NCI-H1105 (cell line): ENCODE data around the gene CBFA2T3.
"Not testable (repeated sequence)": the region's sequence is repeated elsewhere in the genome, so short reads cannot be mapped to it uniquely, and the experiment has no call there.

Experiments used
- DNase-seq: peaks from one replicate; lab custom pipeline; 2025; lab: John Stamatoyannopoulos, UW

CBFA2T3 gene

GRCh38 chr16:88908307-88908706 lies 68.7 kb downstream of the CBFA2T3 start:
- no peak for DNase-seq

GRCh38 chr16:88907768-88908167 lies 69.2 kb downstream of the CBFA2T3 start:
- no peak for DNase-seq

- no peak for DNase-seq
These were observed 70.4 kb downstream of the CBFA2T3 start for GRCh38 chr16:88906535-88907105.

GRCh38 chr16:88906020-88906419 lies 71.0 kb downstream of the CBFA2T3 start:
- DNase-seq = no peak

- no peak for DNase-seq
These were observed 71.4 kb downstream of the CBFA2T3 start for GRCh38 chr16:88905563-88905962.

GRCh38 chr16:88904676-88905365 lies 72.2 kb downstream of the CBFA2T3 start:
- no peak for DNase-seq

- DNase-seq = no peak
These were observed 73.7 kb downstream of the CBFA2T3 start for GRCh38 chr16:88903267-88903666.

GRCh38 chr16:88902744-88903143 lies 74.3 kb downstream of the CBFA2T3 start:
- DNase-seq = no peak

- DNase-seq = no peak
These were observed 75.2 kb downstream of the CBFA2T3 start for GRCh38 chr16:88901718-88902337.

GRCh38 chr16:88900662-88901052 lies 76.3 kb downstream of the CBFA2T3 start:
- no peak for DNase-seq

- DNase-seq = no peak
These were observed 76.9 kb downstream of the CBFA2T3 start for GRCh38 chr16:88899901-88900661.

GRCh38 chr16:88897696-88898425 lies 79.1 kb downstream of the CBFA2T3 start:
- DNase-seq = no peak

GRCh38 chr16:88896238-88897070 lies 80.6 kb downstream of the CBFA2T3 start:
- no peak for DNase-seq

- no peak for DNase-seq
These were observed 81.7 kb downstream of the CBFA2T3 start for GRCh38 chr16:88895335-88895734.

- no peak for DNase-seq
These were observed 82.2 kb downstream of the CBFA2T3 start for GRCh38 chr16:88894681-88895300.

GRCh38 chr16:88894266-88894665 lies 82.7 kb downstream of the CBFA2T3 start:
- not testable (repeated sequence) for DNase-seq

GRCh38 chr16:88893127-88893968 lies 83.7 kb downstream of the CBFA2T3 start:
- no peak for DNase-seq

- DNase-seq = no peak
These were observed 84.9 kb downstream of the CBFA2T3 start for GRCh38 chr16:88892065-88892464.

GRCh38 chr16:88891083-88891482 lies 85.9 kb downstream of the CBFA2T3 start:
- no peak for DNase-seq
